Measurements from ENCODE around the gene MANF. TPM values are rescaled to one million over a fixed set of nuclear protein-coding genes. Genes with fewer than 3 reads are reported as not detected.
A peak's percentile ranks its signal among the peaks of the same experiment; 100 is the strongest.
"Not testable (repeated sequence)": the region's sequence is repeated elsewhere in the genome, so short reads cannot be mapped to it uniquely, and the experiment has no call there.

MANF gene
- total and polyA plus RNA-seq, 3 experiments from 2014 or later: 64.5 to 204 (median 197) TPM

GRCh38 chr3:51387281-51387680, 2.2 kb downstream of the MANF start:
- Mint-ChIP-seq H3K4me3 (peak overlapping the region in 4 of 7 donors; percentile 12 to 100 (median 96)), H3K4me1 (peaks cover 47 to 71% (median 60%) of the 10 kb centered on the region in 3 donors), H3K36me3 (peaks cover 4 to 47% (median 9%) of the 10 kb centered on the region in 3 donors), H3K27ac (peak overlapping the region in 5 of 8 donors; percentile 6 to 100 (median 97))
- H3K27ac ChIP-seq (ENCODE audit: low read depth, low read length); DNase-seq; H3K4me3 ChIP-seq (ENCODE audit: low read length); H3K9me3 ChIP-seq (ENCODE audit: low read length); H3K27me3 Mint-ChIP-seq; H3K27me3 ChIP-seq (ENCODE audit: insufficient read depth, low read length, poor library complexity, severe bottlenecking); POLR2A ChIA-PET; H3K9me3 Mint-ChIP-seq: not testable (repeated sequence)
- Histone ChIP-seq H3K4me1 (ENCODE audit: insufficient read depth, low read length) (peaks cover 59% of the 10 kb centered on the region), H3K36me3 (ENCODE audit: insufficient read depth, low read length) (peaks cover 18% of the 10 kb centered on the region)
- CTCF ChIA-PET: interaction anchor here (1.0 to 3.6 kb wide), 5 partner anchors 9 to 796 kb away, joined by 3 to 21 read pairs (median 5); no protein-coding TSS in a partner anchor

- POLR2A ChIA-PET: interaction anchor here (1.4 kb wide), 1 partner anchor 10 kb away, joined by 5 read pairs; no protein-coding TSS in a partner anchor
- Histone ChIP-seq H3K4me1 (ENCODE audit: insufficient read depth, low read length) (peaks cover 69% of the 10 kb centered on the region), H3K36me3 (ENCODE audit: insufficient read depth, low read length) (peaks cover 28% of the 10 kb centered on the region), H3K4me3 (ENCODE audit: low read length) (no peak overlapping the region), H3K27ac (ENCODE audit: low read depth, low read length) (no peak overlapping the region), H3K9me3 (ENCODE audit: low read length) (no peaks in the 10 kb centered on the region), H3K27me3 (ENCODE audit: insufficient read depth, low read length, poor library complexity, severe bottlenecking) (no peaks in the 10 kb centered on the region)
- no peak for DNase-seq
- Mint-ChIP-seq H3K4me1 (peaks cover 54 to 79% (median 67%) of the 10 kb centered on the region in 3 donors), H3K36me3 (peaks cover 4 to 59% (median 9%) of the 10 kb centered on the region in 3 donors), H3K27ac (peak overlapping the region in 5 of 8 donors; percentile 6 to 95 (median 71)), H3K27me3 (peaks cover 0 to 2% of the 10 kb centered on the region in 2 donors), H3K9me3 (no peaks in the 10 kb centered on the region), H3K4me3 (peak overlapping the region in 2 of 7 donors; percentile 23 to 84)
- CTCF ChIA-PET: interaction anchor here (0.7 to 3.6 kb wide), 17 partner anchors 10 to 797 kb away, joined by 3 to 23 read pairs (median 5); partner anchors contain the start of genes CISH and MAPKAPK3
Observed at GRCh38 chr3:51388286-51389029, 3.4 kb downstream of the MANF start.

GRCh38 chr3:51389423-51390183, 4.5 kb downstream of the MANF start:
- H3K27me3 Mint-ChIP-seq: peaks cover 0 to 2% of the 10 kb centered on the region in 2 donors
- CTCF ChIA-PET: interaction anchor here (0.5 to 3.6 kb wide), 23 partner anchors 11 to 821 kb away, joined by 3 to 23 read pairs (median 3); partner anchors contain the start of genes ABHD14B, CISH and MAPKAPK3
- Histone ChIP-seq H3K27ac (ENCODE audit: low read depth, low read length) (no peak overlapping the region), H3K36me3 (ENCODE audit: insufficient read depth, low read length) (peaks cover 39% of the 10 kb centered on the region), H3K4me1 (ENCODE audit: insufficient read depth, low read length) (peaks cover 71% of the 10 kb centered on the region), H3K4me3 (ENCODE audit: low read length) (peak overlapping the region; percentile 56), H3K9me3 (ENCODE audit: low read length) (no peaks in the 10 kb centered on the region), H3K27me3 (ENCODE audit: insufficient read depth, low read length, poor library complexity, severe bottlenecking) (no peaks in the 10 kb centered on the region)
- POLR2A ChIA-PET: interaction anchor here (0.5 to 4.0 kb wide), 3 partner anchors 11 to 193 kb away, joined by 3 to 40 read pairs (median 5); partner anchors contain the start of gene DCAF1
- H3K36me3 Mint-ChIP-seq: peaks cover 7 to 68% (median 14%) of the 10 kb centered on the region in 3 donors
- peaks cover 57 to 80% (median 65%) of the 10 kb centered on the region in 3 donors for H3K4me1 Mint-ChIP-seq
- peak; percentile 38 to 73 (median 48) for DNase-seq
- H3K27ac Mint-ChIP-seq: peak overlapping the region in 7 of 8 donors; percentile 77 to 95 (median 86)
- no peaks in the 10 kb centered on the region for H3K9me3 Mint-ChIP-seq
- peak overlapping the region in 2 of 7 donors; percentile 40 to 84 for H3K4me3 Mint-ChIP-seq

DNA sequence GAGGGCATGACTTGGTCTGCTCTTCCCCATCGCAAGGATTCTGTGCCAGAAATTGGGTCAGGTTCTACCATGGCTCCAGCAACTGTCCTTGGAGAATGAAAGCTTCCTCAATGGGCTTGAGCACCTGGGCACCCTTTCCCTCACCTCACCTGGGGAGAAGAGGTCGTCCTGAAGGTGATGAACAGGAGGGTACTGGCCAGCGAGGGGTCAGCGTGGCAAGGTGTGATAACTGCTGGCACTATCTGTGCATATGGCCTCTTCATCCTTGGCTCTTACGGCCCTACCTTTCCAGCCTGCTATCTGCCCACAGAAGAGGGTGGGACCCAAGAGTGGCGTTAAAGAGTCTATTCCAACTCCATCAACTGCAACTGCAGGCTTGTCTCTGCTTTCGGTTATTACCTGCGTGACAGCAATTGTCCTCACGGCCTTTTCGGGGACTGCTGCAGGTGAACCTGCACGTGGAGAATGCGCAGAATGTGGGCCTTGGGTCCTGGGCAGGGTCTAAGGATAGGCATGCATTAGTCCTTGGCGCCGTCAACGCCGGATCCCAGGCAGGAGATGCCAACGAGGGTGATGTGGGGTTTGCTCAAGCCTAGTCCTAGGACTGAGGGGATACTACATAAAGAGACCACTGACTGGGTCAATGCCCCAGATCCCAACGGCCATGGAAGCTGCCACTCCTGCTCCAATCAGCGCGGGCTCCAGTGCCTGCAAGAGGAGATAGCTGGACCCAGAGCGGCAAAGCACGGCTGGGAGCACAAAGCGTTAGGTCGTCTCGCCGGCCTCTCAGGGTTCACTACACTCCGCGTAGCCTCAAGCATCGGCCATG, 5.4 kb downstream of the MANF start:
- H3K4me1 Mint-ChIP-seq: peaks cover 59 to 82% (median 70%) of the 10 kb centered on the region in 3 donors
- DNase-seq: no peak
- peaks cover 12 to 70% (median 18%) of the 10 kb centered on the region in 3 donors for H3K36me3 Mint-ChIP-seq
- Histone ChIP-seq H3K4me1 (ENCODE audit: insufficient read depth, low read length) (peaks cover 76% of the 10 kb centered on the region), H3K27me3 (ENCODE audit: insufficient read depth, low read length, poor library complexity, severe bottlenecking) (no peaks in the 10 kb centered on the region), H3K9me3 (ENCODE audit: low read length) (no peaks in the 10 kb centered on the region), H3K4me3 (ENCODE audit: low read length) (peak overlapping the region; percentile 56), H3K36me3 (ENCODE audit: insufficient read depth, low read length) (peaks cover 46% of the 10 kb centered on the region), H3K27ac (ENCODE audit: low read depth, low read length) (peak overlapping the region; percentile 61)
- no peaks in the 10 kb centered on the region for H3K9me3 Mint-ChIP-seq
- peak overlapping the region; percentile 71 to 95 (median 86) for H3K27ac Mint-ChIP-seq
- peaks cover 0 to 2% of the 10 kb centered on the region in 2 donors for H3K27me3 Mint-ChIP-seq
- ChIA-PET CTCF (interaction anchor here (0.7 to 3.6 kb wide), 17 partner anchors 11 to 785 kb away, joined by 3 to 23 read pairs (median 4); partner anchors contain the start of genes ABHD14B, CISH and MAPKAPK3), POLR2A (interaction anchor here (0.5 to 4.0 kb wide), 4 partner anchors 12 to 193 kb away, joined by 3 to 40 read pairs (median 4); partner anchors contain the start of gene DCAF1)
- H3K4me3 Mint-ChIP-seq: peak overlapping the region; percentile 62 to 93 (median 71)

GRCh38 chr3:51391075-51391565, 6.0 kb downstream of the MANF start, which contains the start of gene RBM15B:
Gene RBM15B (plus strand): TSS chr3:51391285. CDS start chr3:51391400, 115 bp downstream.
- ChIA-PET POLR2A (interaction anchor here (1.1 to 4.0 kb wide), 2 partner anchors 26 to 108 kb away, joined by 3 to 40 read pairs; partner anchors contain the start of gene DCAF1), CTCF (interaction anchor here (2.3 to 3.6 kb wide), 4 partner anchors 13 to 365 kb away, joined by 6 to 23 read pairs (median 15); no protein-coding TSS in a partner anchor)
- Histone ChIP-seq H3K4me1 (ENCODE audit: insufficient read depth, low read length) (peaks cover 71% of the 10 kb centered on the region), H3K27ac (ENCODE audit: low read depth, low read length) (peak within 1 kb of the TSS; percentile 61), H3K36me3 (ENCODE audit: insufficient read depth, low read length) (peaks cover 50% of the 10 kb centered on the region), H3K27me3 (ENCODE audit: insufficient read depth, low read length, poor library complexity, severe bottlenecking) (no peaks in the 10 kb centered on the region), H3K9me3 (ENCODE audit: low read length) (no peaks in the 10 kb centered on the region), H3K4me3 (ENCODE audit: low read length) (peak within 1 kb of the TSS; percentile 56)
- Mint-ChIP-seq H3K9me3 (no peaks in the 10 kb centered on the region), H3K4me1 (peaks cover 54 to 81% (median 66%) of the 10 kb centered on the region in 3 donors), H3K27me3 (no peaks in the 10 kb centered on the region), H3K36me3 (peaks cover 14 to 71% (median 18%) of the 10 kb centered on the region in 3 donors), H3K4me3 (peak within 1 kb of the TSS; percentile 79 to 93 (median 83)), H3K27ac (peak within 1 kb of the TSS; percentile 88 to 96 (median 92))
- DNase-seq: peak; percentile 96 to 98 (median 97)

DNA sequence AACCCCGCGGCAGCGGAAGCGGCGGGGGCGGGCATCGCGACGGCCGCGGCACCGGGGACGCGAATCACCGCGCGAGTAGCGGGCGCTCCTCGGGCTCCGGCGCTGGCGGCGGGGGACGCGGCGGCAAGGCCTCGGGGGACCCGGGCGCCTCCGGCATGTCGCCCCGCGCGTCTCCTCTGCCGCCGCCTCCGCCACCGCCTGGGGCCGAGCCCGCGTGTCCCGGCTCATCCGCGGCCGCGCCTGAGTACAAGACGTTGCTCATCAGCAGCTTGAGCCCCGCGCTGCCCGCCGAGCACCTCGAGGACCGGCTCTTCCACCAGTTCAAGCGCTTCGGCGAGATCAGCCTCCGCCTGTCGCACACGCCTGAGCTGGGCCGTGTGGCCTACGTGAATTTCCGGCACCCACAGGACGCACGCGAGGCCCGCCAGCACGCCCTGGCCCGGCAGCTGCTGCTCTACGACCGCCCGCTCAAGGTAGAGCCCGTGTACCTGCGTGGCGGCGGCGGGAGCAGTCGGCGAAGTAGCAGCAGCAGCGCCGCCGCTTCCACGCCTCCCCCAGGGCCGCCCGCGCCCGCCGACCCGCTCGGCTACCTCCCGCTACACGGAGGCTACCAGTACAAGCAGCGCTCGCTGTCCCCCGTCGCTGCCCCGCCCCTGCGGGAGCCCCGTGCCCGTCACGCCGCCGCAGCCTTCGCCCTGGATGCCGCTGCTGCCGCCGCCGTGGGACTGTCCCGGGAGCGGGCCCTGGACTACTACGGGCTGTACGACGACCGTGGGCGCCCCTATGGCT, 6.7 kb downstream of the MANF start:
- H3K36me3 ChIP-seq (ENCODE audit: insufficient read depth, low read length): peaks cover 56% of the 10 kb centered on the region
- peaks cover 15 to 72% (median 18%) of the 10 kb centered on the region in 3 donors for H3K36me3 Mint-ChIP-seq
- H3K4me1 Mint-ChIP-seq: peaks cover 54 to 81% (median 66%) of the 10 kb centered on the region in 3 donors
- no peaks in the 10 kb centered on the region for H3K9me3 Mint-ChIP-seq
- H3K4me1 ChIP-seq (ENCODE audit: insufficient read depth, low read length): peaks cover 71% of the 10 kb centered on the region
- DNase-seq: peak; percentile 30 to 73 (median 56)
- peak overlapping the region; percentile 79 to 91 (median 83) for H3K4me3 Mint-ChIP-seq
- ChIA-PET CTCF (interaction anchor here (2.6 kb wide), 1 partner anchor 366 kb away, joined by 6 read pairs; no protein-coding TSS in a partner anchor), POLR2A (interaction anchor here (1.1 to 4.0 kb wide), 2 partner anchors 25 to 108 kb away, joined by 3 to 40 read pairs; partner anchors contain the start of gene DCAF1)
- no peaks in the 10 kb centered on the region for H3K27me3 Mint-ChIP-seq
- peak overlapping the region; percentile 88 to 96 (median 92) for H3K27ac Mint-ChIP-seq
- H3K4me3 ChIP-seq (ENCODE audit: low read length): peak overlapping the region; percentile 42
- H3K9me3 ChIP-seq (ENCODE audit: low read length): no peaks in the 10 kb centered on the region
- no peaks in the 10 kb centered on the region for H3K27me3 ChIP-seq (ENCODE audit: insufficient read depth, low read length, poor library complexity, severe bottlenecking)
- H3K27ac ChIP-seq (ENCODE audit: low read depth, low read length): peak overlapping the region; percentile 61

Measured in CD8-positive, alpha-beta memory T cell (primary cell).